Adipocyte (in vitro differentiated cells): ENCODE measurements around the gene H6PD.
A peak's percentile ranks its signal among the peaks of the same experiment; 100 is the strongest.
"Not testable (repeated sequence)": the region's sequence is repeated elsewhere in the genome, so short reads cannot be mapped to it uniquely, and the experiment has no call there.

Source experiments
- DNase-seq: peaks from one replicate; pipeline ENCODE4 v3.0.0-alpha.2; 2015; ENCODE audit warnings: low read depth
- H3K27me3 ChIP-seq: replicated peaks from 2 replicates; pipeline ENCODE4 v1.7.0; 2013; ENCODE audit warnings: mild to moderate bottlenecking, low read length, moderate library complexity; ENCODE audit not compliant: control insufficient read depth, insufficient read depth
- H3K36me3 ChIP-seq: 2 replicates; pipeline ENCODE4 v1.7.0; 2013; ENCODE audit warnings: low read length, mild to moderate bottlenecking, moderate library complexity; ENCODE audit not compliant: control insufficient read depth, insufficient read depth, severe bottlenecking
- H3K4me1 ChIP-seq: 2 replicates; pipeline ENCODE4 v1.7.0; 2013; ENCODE audit warnings: mild to moderate bottlenecking, low read length, moderate library complexity; ENCODE audit not compliant: control insufficient read depth, insufficient read depth
- H3K4me3 ChIP-seq: 2 replicates; pipeline ENCODE4 v1.7.0; 2013; ENCODE audit warnings: mild to moderate bottlenecking, low read length, moderate library complexity
- H3K9ac ChIP-seq: 2 replicates; pipeline ENCODE4 v1.7.0; 2013; ENCODE audit warnings: mild to moderate bottlenecking, low read length, moderate library complexity
- H3K9me3 ChIP-seq: 2 replicates; pipeline ENCODE4 v1.7.0; 2013; ENCODE audit warnings: mild to moderate bottlenecking, low read length, moderate library complexity; ENCODE audit not compliant: control insufficient read depth

H6PD gene

GRCh38 chr1:9294910-9295636 is 60.5 kb downstream of the H6PD start:
- peak overlapping the region; percentile 96 for H3K9ac ChIP-seq
- no peaks in the 10 kb centered on the region for H3K27me3 ChIP-seq
- no peaks in the 10 kb centered on the region for H3K9me3 ChIP-seq
- H3K36me3 ChIP-seq = no peaks in the 10 kb centered on the region
- peaks cover 64% of the 10 kb centered on the region for H3K4me1 ChIP-seq
- peak overlapping the region; percentile 96 for H3K4me3 ChIP-seq
- peak; percentile 49 for DNase-seq

DNA sequence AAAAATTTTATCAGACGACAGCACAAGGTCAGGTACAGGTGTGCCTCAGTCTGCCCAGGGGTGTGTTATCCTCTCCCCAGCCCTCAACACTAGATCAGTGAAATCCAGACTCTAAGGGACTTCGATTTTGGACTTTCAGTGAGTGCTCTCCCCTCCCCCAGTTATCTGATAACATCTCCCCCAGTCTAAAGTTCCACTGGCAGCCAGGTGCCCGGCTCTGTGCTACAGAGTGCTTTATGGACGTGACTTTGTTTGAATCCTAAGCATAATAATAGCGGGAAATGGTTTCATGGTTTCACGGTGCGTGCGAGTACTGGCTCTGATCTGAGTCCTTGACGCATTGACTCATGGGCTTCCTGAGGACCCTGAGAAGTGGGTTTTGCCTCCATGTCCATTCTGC is 61.3 kb downstream of the H6PD start:
- peaks cover 5% of the 10 kb centered on the region for H3K36me3 ChIP-seq
- no peak for DNase-seq
- peak overlapping the region; percentile 96 for H3K9ac ChIP-seq
- peaks cover 65% of the 10 kb centered on the region for H3K4me1 ChIP-seq
- no peaks in the 10 kb centered on the region for H3K9me3 ChIP-seq
- no peaks in the 10 kb centered on the region for H3K27me3 ChIP-seq
- peak overlapping the region; percentile 96 for H3K4me3 ChIP-seq

- H3K4me1 ChIP-seq = peaks cover 61% of the 10 kb centered on the region
- peaks cover 12% of the 10 kb centered on the region for H3K36me3 ChIP-seq
- H3K9me3 ChIP-seq = no peaks in the 10 kb centered on the region
- no peak overlapping the region for H3K9ac ChIP-seq
- no peaks in the 10 kb centered on the region for H3K27me3 ChIP-seq
- DNase-seq = no peak
- H3K4me3 ChIP-seq = peak overlapping the region; percentile 96
These were observed 62.3 kb downstream of the H6PD start for GRCh38 chr1:9296850-9297249.

DNA sequence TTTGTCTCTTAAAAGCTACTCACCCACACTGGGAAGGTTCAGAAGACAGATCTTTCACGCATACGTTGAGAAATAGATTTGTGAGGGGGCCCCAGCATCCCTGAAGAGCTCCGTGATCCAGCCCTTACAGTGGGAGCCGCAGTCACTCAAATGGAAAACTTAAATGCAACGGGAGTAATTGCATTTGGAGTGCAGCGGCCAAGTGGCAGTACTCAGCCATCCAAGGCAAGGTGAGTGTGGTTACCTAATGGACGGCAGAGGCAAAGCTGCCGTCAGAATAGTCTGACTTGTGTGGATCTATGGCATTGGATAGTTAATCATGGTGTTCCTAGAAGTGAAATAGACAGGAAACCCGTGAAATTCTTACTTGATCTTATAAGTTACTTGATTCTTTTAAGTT is 63.3 kb downstream of the H6PD start:
- no peaks in the 10 kb centered on the region for H3K27me3 ChIP-seq
- no peaks in the 10 kb centered on the region for H3K9me3 ChIP-seq
- no peak overlapping the region for H3K9ac ChIP-seq
- H3K4me3 ChIP-seq = no peak overlapping the region
- peaks cover 65% of the 10 kb centered on the region for H3K4me1 ChIP-seq
- peaks cover 14% of the 10 kb centered on the region for H3K36me3 ChIP-seq
- DNase-seq = no peak

DNA sequence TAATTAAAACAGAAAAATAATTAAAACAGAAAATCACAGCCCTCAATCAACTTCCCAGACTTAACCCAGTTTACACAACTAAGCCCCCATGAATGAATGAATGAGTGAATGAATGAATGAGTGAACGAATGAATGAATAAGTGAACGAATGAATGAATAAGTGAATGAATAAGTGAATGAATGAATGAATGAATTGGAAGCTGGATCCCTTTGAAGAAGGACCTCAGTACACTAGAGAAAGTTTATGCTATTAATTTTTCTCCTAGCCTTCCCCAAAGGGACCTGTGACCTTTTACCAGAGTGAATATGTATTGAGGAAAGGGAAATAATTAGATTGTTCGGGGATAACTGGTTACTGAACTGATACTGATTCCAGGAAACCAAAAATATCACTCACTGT is 63.7 kb downstream of the H6PD start:
- peaks cover 69% of the 10 kb centered on the region for H3K4me1 ChIP-seq
- H3K4me3 ChIP-seq = no peak overlapping the region
- no peaks in the 10 kb centered on the region for H3K27me3 ChIP-seq
- DNase-seq = no peak
- H3K9me3 ChIP-seq = no peaks in the 10 kb centered on the region
- no peak overlapping the region for H3K9ac ChIP-seq
- H3K36me3 ChIP-seq = peaks cover 14% of the 10 kb centered on the region

GRCh38 chr1:9299571-9300541 is 65.3 kb downstream of the H6PD start:
- peak; percentile 83 for DNase-seq
- not testable (repeated sequence) for H3K27me3 ChIP-seq, H3K9me3 ChIP-seq
- H3K9ac ChIP-seq = peak overlapping the region; percentile 2
- peak overlapping the region; percentile 1 for H3K4me3 ChIP-seq
- H3K36me3 ChIP-seq = peaks cover 14% of the 10 kb centered on the region
- peaks cover 68% of the 10 kb centered on the region for H3K4me1 ChIP-seq

- peaks cover 61% of the 10 kb centered on the region for H3K4me1 ChIP-seq
- no peaks in the 10 kb centered on the region for H3K27me3 ChIP-seq
- no peak for DNase-seq
- peak overlapping the region; percentile 2 for H3K9ac ChIP-seq
- H3K9me3 ChIP-seq = no peaks in the 10 kb centered on the region
- peaks cover 14% of the 10 kb centered on the region for H3K36me3 ChIP-seq
- H3K4me3 ChIP-seq = peak overlapping the region; percentile 1
These were observed 66.0 kb downstream of the H6PD start for GRCh38 chr1:9300573-9300972.

GRCh38 chr1:9302745-9303524 is 68.4 kb downstream of the H6PD start:
- H3K36me3 ChIP-seq = peaks cover 14% of the 10 kb centered on the region
- peak overlapping the region; percentile 2 for H3K9ac ChIP-seq
- peak; percentile 92 for DNase-seq
- H3K9me3 ChIP-seq = no peaks in the 10 kb centered on the region
- peak overlapping the region; percentile 46 for H3K4me3 ChIP-seq
- H3K27me3 ChIP-seq = no peaks in the 10 kb centered on the region
- peaks cover 48% of the 10 kb centered on the region for H3K4me1 ChIP-seq

DNA sequence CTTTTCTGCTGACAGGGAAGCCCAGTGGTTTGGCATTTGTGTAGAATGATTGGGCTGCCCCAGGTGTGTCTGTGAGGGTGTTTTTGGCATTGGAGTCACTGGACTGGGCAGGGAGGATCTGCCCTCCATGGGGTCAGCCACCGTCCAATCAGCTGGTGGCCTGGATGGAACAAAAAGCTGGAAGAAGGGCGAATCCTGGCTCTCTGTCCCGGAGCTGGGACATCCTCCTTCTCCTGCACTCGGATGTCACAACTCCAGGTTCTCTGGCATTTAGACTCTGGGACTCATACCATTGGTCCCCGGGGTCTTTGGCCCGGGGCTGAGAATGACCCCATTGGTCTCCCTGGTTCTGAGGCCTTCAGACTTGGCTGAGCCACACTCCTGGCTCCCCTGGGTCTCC is 69.3 kb downstream of the H6PD start:
- H3K4me1 ChIP-seq = peaks cover 43% of the 10 kb centered on the region
- no peaks in the 10 kb centered on the region for H3K27me3 ChIP-seq
- no peak overlapping the region for H3K4me3 ChIP-seq
- H3K36me3 ChIP-seq = peaks cover 14% of the 10 kb centered on the region
- no peak overlapping the region for H3K9ac ChIP-seq
- H3K9me3 ChIP-seq = no peaks in the 10 kb centered on the region
- DNase-seq = no peak

GRCh38 chr1:9305216-9305615 is 70.6 kb downstream of the H6PD start:
- H3K36me3 ChIP-seq = peaks cover 14% of the 10 kb centered on the region
- H3K9me3 ChIP-seq = no peaks in the 10 kb centered on the region
- peaks cover 38% of the 10 kb centered on the region for H3K4me1 ChIP-seq
- DNase-seq = no peak
- no peak overlapping the region for H3K9ac ChIP-seq
- H3K4me3 ChIP-seq = no peak overlapping the region
- no peaks in the 10 kb centered on the region for H3K27me3 ChIP-seq

DNA sequence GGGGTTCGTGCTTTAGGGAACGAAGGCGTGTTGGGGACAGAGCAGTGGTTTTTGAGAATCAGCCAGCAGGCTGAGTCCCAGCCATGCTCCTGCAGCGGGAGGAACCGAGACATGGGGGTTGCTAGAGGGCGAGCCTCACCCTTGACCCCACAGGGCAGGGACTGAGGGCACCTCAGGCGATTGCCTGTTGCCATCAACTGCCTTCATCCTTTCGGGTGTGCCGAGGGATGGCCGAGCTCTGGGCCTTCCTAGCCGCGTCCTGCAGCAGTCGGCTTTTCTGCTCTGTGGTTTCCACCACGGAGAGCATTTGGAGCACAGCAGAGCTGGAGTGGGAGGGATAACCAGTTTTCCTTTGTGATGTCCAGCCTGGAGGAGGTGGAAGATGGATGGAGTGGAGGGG is 71.4 kb downstream of the H6PD start:
- peaks cover 8% of the 10 kb centered on the region for H3K36me3 ChIP-seq
- DNase-seq = no peak
- H3K27me3 ChIP-seq = no peaks in the 10 kb centered on the region
- peaks cover 30% of the 10 kb centered on the region for H3K4me1 ChIP-seq
- no peak overlapping the region for H3K4me3 ChIP-seq
- H3K9ac ChIP-seq = no peak overlapping the region
- H3K9me3 ChIP-seq = no peaks in the 10 kb centered on the region
